ENCODE measurements around the gene CREM.

- TF ChIP-seq CTCF (IDR thresholded peaks at IDR 0.05) (no peak), POLR2A (IDR thresholded peaks at IDR 0.05) (no peak)
Measured at GRCh38 chr10:35092851-35093250, 33.8 kb upstream of the CREM start.

Data from testis (tissue), 2 donors.